CD4-positive, alpha-beta T cell treated with Interleukin-6 at 100 ng/mL for 8 hours (primary cell): ENCODE results near the gene PPP1R1C.
"Not testable (repeated sequence)": the region's sequence is repeated elsewhere in the genome, so short reads cannot be mapped to it uniquely, and the experiment has no call there.

ENCODE experiments used
- DNase-seq: peaks from one replicate; pipeline ENCODE4 v3.0.0-alpha.2; 2020; ENCODE audit warnings: mixed read lengths, low spot score

The PPP1R1C gene, protein sequence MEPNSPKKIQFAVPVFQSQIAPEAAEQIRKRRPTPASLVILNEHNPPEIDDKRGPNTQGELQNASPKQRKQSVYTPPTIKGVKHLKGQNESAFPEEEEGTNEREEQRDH

DNA sequence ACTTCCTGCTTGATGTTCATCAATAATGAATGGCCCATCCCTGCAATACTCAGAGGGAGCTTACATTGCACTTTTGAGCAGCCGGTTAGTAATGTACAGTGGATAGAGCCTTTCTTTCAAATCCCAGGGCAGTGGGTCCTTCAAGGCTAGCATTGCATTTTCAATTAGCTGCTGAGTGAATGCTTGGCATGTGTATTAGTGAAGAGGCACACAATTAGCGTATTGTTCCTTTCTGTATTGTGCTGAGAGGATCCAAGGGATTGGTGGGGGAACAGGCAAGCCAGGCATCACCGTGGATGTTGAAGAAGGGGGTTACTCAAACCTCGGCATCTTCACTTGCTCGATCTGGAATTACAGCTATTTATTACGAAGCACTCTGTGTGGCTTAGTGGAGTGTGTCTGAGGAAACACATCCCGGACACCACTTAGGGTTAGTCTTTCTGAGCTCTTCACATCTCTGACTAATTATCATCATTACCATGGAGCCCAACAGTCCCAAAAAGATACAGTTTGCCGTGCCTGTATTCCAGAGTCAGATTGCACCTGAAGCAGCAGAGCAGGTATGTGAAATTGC is at the start of gene PPP1R1C:
Gene PPP1R1C (plus strand): TSS at position 222 of the 574 bp plus-strand sequence. CDS start 258 bp downstream, at position 480.
- DNase-seq, result no peak

DNA sequence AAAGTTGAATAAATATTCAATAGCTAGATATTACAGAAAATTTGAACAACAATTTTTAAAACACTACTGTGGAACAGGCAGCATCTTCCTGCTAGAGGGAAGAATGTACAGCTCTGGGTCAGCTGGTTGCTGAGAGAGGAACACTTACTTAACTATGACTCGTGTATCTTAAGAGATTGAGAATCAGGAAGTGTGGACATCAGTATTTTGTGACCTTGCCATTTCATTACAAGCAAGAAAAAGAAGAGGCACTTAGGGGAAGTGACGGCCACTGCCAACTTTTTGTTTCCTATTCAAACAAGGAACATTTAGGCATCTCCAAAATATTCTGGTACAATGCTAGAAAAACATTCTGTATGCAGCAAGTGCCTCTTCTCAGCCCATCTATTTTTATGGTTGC is 48.2 kb upstream of the PPP1R1C start:
- DNase-seq, result no peak

DNA sequence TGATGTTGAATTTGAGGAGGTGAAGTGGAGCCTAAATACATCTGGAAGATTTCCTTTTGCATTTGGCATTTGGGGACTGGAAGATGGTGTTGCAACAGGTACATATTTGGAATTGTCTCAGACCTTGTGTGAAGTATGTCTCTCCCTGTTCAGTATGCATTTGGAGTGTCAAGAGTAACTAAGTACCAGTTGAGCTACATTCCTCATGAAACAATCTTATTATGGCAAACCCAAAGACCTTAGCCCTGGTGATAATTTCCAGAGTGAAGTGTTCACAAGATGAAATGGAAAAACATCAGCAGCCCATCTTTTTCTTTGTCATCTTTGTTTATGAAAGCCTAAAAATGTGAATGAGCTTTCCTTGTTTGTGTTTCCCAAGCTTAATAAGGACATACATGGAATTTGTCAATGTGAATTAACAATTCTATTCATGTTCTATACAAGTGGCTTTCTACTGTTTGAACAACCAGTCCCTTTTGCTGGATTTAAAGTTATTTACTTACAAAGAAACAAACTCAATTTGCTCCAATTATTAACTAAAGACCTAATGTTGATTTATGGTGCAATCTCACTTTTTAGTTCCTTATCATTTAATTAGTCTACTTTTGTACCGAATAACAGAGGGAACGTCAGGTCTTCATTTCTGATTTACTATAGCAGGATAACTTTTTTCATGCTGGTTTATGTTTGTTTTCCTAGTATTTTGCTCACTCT is 42.1 kb upstream of the PPP1R1C start:
- no peak for DNase-seq

DNA sequence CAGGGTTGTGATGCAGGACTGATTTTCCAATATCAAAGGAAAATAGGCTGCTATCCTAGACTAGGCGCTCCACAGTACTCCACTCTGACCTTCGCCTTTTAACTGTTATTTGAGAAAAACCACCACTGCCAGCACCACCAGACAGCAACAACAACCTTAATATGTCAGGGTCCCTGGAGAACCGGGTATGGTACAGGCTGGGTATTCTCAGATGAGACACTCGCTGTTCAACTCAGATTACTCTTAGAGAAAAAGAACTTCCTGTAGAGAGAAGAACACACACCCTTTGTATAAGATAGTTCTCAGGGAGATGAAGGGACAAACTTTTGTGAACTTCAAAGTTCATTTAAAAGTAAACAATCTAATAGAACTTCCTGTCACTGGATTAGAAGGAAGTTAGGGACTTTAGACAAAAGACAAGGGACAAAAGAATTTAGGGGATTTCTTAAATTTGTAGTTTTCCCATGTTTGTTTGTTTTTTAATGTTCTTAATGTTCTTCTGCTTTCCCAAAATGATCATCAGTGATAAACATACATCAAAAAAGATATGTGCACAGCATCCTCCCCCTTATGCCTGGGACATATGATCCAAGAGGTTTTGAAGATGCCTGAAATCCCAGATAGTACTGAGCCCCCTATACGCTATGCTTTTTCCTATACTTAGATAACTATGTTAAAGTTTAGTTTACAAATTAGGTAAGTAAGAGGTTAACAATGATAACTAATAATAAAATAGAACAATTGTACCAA is 41.3 kb upstream of the PPP1R1C start:
- DNase-seq, result no peak

DNA sequence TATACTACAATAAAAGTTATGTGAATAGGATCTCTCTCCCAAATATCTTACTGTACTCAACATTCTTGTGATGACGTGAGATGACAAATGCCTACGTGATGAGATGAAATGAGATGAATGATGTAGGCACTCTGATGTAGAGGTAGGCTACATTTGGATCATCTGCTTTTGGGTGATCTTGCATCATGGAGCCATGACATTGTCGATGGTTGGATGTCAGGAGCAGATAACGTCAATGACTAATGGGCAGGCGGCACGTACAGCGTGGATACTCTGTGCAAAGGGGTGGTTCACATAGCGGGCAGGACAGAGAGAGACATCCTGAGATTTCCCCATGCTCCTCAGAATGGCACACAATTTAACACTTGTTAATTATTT is 40.8 kb upstream of the PPP1R1C start:
- DNase-seq, result no peak

DNA sequence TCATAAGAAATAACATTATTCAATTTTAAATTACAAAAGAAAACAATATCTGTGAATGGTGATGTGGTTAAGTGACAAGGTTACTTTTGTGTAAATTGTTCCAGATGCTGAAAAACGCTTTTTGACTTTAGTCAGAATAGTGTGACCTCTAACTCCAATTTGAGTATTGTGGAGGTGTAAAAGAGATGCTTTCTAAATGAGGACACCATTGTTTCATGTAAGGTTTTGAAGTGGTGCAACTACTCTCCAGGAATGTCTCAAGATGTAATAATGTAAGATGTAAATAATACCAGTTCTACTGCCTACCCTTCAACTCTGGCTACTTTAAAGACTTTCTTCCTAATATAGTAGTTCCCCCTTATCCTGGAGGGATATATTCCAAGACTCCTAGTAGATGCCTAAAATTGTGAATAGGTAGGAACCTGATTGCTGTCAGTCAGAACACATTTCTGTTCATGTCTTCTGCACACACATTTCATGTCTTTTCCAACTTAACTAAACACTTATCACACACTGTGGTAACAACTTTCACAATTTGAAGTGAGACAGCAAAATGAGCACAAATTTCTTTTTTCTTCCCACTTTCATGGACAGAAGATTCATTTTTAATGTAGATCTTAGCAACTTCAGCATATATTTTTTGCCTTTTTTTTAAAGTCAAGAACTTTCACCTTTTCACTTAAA is 39.1 kb upstream of the PPP1R1C start:
- no peak for DNase-seq

DNA sequence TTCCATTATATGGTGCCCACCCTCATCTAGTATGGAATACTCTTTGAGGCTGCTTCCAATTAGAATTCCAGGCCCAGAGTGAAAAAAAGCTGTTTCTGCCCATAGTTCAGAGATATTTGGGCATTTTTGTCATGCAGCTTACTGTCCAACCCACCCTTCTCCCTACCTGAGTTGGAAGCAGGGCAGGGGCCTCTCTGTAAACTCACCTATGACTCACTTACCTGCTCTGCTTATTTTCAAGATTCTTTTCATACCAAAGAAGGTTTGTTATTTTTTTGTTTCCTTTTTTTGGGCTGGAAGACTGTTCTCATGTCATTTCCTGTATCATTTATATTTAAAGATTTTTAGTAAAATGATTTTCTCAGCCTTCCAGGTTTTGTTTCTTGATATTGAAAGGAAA is 38.4 kb upstream of the PPP1R1C start:
- DNase-seq, result no peak

DNA sequence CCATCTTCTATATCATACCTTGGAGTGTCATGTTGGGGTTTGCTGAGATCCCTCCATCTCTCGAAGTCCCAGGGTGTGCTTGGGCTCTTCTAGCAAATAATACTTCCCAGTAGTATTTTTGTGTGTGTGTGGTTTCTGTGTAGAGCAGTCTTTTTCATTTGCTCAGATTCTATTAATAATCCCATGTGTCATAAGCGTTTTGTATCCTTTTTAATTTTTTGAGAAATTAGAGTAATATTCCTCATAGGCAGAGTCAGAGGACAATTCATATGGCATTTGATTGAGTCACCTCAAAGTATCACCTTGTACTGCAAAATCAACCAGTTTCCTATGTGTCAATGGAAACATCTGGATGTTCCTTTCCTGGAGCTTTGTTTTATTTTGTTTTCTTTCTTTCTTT is 37.4 kb upstream of the PPP1R1C start:
- DNase-seq, result no peak

DNA sequence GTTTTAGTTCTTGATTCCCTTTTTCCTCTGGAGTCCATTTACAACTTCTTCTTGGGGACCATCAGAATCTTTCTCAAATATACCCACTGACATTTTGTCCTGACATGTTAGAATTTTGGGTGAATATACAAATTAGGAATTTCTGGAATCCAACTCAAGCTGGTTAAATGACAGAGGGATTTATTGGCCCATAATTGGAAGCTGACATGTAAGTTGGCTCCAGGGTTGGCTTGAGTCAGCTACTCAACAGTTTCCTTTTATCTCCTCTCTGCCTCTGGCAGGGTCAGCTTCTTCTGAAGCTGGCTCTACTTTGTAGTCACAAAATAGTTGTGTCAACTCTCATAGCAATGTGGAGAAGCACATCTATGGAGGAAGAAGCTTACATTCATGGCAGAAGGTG is 36.6 kb upstream of the PPP1R1C start:
- DNase-seq, result no peak

DNA sequence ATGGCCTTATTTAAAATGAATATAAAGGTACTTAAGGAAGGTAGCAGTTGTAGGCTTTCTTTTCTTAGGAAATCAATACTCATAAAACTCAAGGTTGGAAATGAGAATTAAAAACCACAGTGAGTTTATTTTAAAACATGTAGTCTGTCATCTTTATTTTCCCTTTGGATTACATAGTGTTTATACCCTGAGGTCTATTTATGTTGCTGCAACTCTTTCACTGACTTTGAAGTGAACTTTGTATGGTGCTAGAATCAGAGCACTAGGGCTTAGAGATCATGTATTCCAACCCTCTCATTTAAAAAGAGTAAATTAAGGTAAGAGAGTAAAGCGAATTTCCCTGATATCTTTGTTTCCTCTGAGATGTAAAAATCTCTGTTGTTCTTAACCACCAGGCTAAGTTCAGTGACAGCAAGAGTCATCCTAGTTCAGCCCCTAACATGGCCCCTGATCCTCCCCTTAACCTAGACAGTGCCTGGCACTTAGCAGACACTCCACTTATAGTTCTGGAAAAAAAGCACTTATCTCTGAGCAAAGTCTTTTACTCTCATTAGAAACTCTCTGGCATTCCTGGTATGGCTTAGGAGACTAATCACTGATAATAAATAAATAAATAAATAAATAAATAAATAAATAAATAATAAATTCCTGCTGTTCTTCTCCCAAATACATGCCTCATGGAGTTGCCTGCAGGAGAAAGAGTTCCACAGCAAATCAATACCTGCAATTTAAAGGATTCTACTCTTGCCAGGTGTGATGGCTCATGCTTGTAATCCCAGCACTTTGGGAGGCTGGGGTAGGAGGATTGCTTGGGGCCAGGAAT is 33.0 kb upstream of the PPP1R1C start:
- DNase-seq, result no peak

DNA sequence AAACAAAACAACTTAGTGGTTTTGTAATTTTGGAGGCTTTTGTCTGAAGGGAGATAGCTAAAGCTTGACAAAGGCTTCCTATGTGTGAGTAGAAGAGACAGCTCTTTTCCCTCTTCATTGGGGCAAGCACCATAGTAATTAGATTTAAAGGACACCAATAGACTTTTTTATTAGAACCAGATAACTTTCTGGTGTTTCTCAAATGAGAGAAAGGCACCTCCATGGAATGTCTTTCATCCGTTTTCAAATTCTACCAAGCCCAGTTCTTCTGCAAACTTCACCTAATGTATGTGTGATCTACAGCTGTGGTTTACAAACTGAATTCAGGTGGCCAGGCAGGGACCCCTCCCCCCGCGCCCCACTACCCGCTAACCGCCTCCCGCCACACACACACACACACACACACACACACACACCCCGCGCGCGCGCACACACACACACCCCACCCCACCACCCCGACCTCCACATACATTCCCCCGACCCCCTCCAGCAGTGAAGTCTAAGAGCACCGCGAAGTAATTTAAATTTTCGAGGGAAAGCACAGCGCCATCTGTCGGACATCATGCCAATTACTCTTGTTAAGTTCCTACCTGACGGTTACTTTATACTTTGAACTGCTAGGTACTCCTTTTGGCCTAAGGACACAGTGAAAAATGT is 31.6 kb upstream of the PPP1R1C start:
- peak; percentile 51 for DNase-seq

DNA sequence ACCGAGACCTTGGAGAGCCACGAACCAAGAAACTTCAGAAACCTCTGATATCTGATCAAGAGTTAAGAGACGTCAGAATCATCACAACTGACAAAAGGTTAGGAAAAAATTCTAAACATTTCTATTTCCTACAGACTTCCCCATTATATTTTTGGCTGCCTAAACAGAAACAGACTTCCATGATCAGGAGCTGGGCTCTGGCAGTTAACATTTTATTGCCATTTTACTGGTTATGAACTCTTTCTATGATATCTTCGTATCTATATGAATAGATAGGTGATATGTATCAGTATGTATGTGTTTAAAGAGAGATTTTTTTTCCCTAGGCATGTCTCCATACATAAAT is 31.1 kb upstream of the PPP1R1C start:
- DNase-seq, result no peak

DNA sequence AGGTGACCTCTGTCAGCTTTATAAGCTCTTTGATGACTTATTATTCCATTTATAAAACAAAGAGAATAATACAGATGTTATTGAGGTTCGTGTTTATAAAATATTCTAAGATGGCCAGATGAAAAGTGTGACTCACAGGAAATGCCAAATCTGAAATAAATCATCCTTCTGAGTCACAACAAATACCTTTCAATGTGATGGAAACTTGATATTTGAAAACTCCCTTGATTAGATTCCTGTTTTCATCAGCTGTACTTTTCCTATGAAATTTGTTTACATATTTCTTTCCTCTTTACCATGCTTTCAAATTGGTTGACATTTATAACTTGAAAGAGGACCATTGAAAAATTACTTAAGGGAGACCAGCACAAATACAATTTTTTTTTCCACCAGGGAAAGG is 30.6 kb upstream of the PPP1R1C start:
- no peak for DNase-seq

DNA sequence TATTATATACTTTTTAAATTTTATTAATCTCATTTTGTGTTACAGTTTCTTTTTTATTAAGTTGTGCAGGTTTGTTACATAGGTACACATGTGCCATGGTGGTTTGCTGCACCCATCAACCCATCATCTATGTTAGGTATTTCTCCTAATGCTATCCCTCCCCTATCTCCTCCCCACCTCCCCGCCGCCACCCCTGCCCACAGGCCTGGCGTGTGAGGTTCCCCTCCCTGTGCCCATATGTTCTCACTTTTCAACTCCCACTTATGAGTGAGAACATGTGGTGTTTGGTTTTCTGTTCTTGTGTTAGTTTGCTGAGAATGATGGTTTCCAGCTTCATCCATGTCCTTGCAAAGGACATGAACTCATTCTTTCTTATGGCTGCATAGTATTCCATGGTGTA is 29.8 kb upstream of the PPP1R1C start:
- not testable (repeated sequence) for DNase-seq

DNA sequence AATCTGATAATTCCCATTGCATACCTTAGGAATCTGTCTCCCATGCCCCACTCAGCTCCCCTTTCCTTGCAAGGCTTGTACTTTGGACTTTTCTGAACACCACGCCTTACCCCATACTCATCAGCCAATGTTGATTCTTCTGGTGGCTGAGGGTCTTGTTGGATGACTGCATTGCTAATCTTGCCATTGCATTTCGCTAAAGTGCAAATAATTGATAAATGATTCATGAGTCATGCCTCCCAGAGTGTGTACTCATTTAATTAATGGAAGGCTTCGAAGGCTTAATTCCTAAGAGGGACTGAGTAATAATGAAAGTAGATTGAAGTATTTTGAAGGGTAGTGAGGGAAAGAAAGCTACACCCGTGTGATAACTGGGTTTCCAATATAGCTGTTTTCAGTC is 28.0 kb upstream of the PPP1R1C start:
- no peak for DNase-seq

DNA sequence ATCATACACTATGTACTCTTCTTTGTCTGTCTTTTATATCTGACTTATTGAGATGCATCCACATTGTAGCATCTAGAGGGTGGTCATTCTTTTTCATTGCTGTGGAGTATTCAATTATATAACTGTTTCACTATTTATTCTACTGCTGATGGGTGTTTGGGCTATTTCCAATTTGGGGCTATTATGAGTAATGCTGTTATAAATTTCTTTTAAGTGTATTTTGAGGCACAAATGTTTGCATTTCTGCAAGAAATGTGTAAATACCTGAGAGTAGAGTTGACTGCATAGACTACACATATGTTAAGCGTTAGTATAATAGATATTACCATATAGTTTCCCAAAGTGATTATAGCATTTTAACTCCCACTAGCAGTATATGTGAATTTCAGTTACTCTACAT is 26.9 kb upstream of the PPP1R1C start:
- DNase-seq, result no peak

DNA sequence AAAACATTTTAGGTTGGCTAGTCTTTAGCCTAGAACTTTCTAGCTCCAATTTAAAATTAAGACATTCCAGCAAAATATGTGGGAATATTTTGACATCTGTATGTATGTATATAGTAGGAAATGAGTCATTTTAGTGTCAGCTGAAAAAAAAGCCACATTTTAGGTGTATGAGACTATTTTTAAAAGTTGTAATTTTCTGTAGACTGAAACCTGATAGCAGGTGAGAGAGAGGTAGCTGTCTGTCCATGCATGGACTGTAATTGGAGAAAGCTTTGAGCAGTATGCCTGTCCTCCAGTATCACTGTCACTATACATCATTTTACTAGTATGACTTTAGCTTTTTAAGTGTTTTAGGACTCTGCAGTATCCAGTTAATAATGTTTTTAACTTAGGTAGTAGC is 26.1 kb upstream of the PPP1R1C start:
- DNase-seq, result no peak

DNA sequence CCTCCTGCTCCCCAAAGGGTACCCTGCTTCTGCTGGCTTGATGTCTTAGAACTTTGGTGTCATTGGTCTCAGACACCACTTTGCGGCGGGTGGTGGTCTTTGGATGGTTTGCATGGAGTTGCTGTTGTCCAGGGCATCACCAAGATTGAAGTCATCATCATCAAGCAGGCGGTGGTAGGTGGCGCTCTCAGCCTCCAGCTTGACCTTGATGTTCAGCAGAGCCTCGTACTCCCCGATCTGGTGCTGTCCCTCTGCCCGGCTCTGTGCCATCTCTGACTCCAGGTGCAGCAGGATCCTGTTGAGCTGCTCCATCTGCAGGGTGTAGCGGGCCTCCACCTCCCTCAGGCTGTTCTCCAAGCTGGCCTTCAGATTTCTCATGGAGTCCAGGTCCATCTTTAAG is 24.5 kb upstream of the PPP1R1C start:
- DNase-seq, result not testable (repeated sequence)

DNA sequence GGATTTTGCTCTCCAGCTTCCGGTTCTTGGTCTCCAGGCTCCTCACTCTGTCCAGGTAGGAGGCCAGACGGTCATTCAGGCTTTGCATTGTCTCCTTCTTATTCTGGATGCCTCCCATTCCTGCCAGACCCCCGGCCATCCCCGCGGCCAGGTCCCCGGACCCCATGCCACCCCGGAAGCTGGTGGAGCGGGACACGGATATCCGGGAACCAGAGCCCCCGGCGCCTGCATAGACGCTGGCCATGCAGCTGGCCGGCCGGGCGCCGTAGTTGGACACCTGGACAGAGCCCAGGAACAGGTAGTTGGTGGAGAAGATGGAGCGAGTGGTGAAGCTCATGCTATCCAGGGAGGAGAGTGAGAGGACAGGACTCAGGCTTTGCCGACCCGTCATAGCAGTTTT is 23.5 kb upstream of the PPP1R1C start:
- no peak for DNase-seq

DNA sequence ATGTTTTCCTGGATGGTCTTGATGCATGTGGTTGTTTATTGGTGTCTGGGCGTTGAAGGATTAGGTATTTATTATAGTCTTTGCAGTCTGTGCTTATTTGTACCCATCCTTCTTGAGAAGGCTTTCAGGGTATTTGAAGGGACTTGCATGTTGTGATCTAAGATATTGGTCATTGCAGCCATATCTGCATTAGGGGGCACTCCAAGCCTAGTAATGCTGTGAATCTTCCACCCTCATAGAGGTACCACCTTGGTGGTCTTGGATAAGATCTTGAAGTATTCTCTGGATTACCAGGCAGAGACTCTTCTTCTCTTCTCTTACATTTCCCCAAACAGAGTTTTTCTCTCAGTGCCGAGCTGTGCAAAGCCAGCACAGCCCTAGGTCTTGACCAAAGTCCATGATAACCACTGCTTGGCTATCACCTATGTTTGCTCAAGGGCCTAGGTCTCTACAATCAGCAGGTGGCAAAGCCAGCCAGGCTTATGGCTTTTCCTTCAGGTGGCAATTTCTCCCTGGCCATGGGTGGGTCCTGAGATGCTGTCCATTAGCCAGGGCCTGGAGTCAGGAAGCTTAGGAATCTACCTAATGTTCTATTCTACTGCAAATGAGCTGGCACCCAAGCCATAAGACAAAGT is 15.4 kb upstream of the PPP1R1C start:
- DNase-seq, result no peak

DNA sequence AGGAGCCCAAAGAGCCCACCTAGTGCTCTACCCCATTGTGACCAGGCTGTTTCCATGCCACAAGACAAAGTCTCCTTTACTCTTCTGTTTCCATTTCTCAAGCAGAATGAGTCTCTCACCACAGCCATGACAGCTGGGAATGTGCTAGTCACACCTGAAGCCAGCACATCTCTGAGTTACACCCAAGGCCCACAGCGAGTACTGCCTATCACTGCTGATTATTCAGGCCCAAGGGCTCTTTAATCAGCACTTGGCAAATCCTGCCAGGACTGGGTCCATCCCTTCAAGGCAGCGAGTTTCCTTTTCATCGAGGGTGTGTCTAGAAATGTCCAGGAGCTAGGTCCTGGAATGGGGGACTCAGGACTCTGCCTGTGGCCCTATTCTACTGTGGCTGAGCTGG is 14.6 kb upstream of the PPP1R1C start:
- DNase-seq, result no peak
